K562 (cell line): Measurements from ENCODE around the gene MAP3K7. TPM values are rescaled to one million over a fixed set of nuclear protein-coding genes. Genes with fewer than 3 reads are reported as not detected.

ENCODE experiments used
- ATAC-seq: fragments of 200-7000 bp; cut with Tn5 transposase; 3 replicates; pipeline ENCODE4 v1.9.1; 2020; ENCODE audit warnings: moderate library complexity
- BruUV-seq: library from RNA; stranded (reverse); fragments of 400-500 nt; replicated peaks from 2 replicates; lab custom pipeline; 2021; lab: Mats Ljungman, UMichigan
- CTCF ChIA-PET: fragments of 300-600 bp; formaldehyde crosslinking; extraction: SDS; loops from one replicate; lab custom pipeline; 2021; ENCODE audit warnings: low intra/inter-chr PET ratio; lab: Yijun Ruan, JAX
- POLR2A ChIA-PET: fragments of 300-600, 350-650 bp; sonication (Branson Sonifier 250); formaldehyde crosslinking; extraction: SDS; loops from one replicate; lab custom pipeline; 2021; ENCODE audit warnings: antibody characterized with exemption, inconsistent platforms; lab: Yijun Ruan, JAX
- DNase-seq, 4 experiments: peaks; one replicate each; pipeline versions ENCODE4 v3.0.0 to v3.0.0-alpha.2; 2011 to 2018; ENCODE audit warnings: low spot score in 3 of 4, mixed read lengths in 3 of 4; ENCODE audit errors: extremely low read depth in 1 of 4
- FAIRE-seq: peaks from 2 replicates; lab custom pipeline; 2011; peaks lifted over from hg19 to GRCh38; lab: Jason Lieb, UNC
- H2AFZ ChIP-seq: 2 replicates; pipeline ENCODE4 v1.6.0; 2011; ENCODE audit warnings: low read depth, low read length, control low read depth, inconsistent platforms
- H3K27ac ChIP-seq: fragments of 200-600 bp; 3 replicates; pipeline ENCODE4 v1.8.0; 2011; ENCODE audit warnings: low read depth, mild to moderate bottlenecking, control low read depth, inconsistent platforms, low read length, moderate library complexity, mixed read lengths; ENCODE audit errors: extremely low read depth
- H3K27me3 ChIP-seq, 2 experiments: fragments of 300-600 bp in 1 of 2; 2 replicates in 1 of 2; 3 replicates in 1 of 2; pipeline versions ENCODE4 v1.6.0 to v1.8.0; 2011; ENCODE audit warnings: inconsistent platforms in 2 of 2, low read length in 2 of 2, mild to moderate bottlenecking in 1 of 2, mixed read lengths in 1 of 2, moderate library complexity in 1 of 2; ENCODE audit not compliant: control insufficient read depth in 2 of 2, insufficient read depth in 2 of 2
- H3K36me3 ChIP-seq: fragments of 300-600 bp; 3 replicates; pipeline ENCODE4 v1.8.0; 2011; ENCODE audit warnings: mild to moderate bottlenecking, low read length, inconsistent platforms; ENCODE audit not compliant: control insufficient read depth, insufficient read depth
- H3K4me1 ChIP-seq, 2 experiments: fragments of 200-600 bp in 1 of 2; replicated peaks in 1 of 2; 2 replicates in 1 of 2; 3 replicates in 1 of 2; pipeline versions ENCODE4 v1.5.1 to v1.8.0; 2011; ENCODE audit warnings: inconsistent platforms in 2 of 2, low read length in 2 of 2, mild to moderate bottlenecking in 1 of 2, mixed read lengths in 1 of 2, moderate library complexity in 1 of 2; ENCODE audit not compliant: control insufficient read depth in 2 of 2, insufficient read depth in 2 of 2
- H3K4me2 ChIP-seq: 2 replicates; pipeline ENCODE4 v1.6.1; 2011; ENCODE audit warnings: low read length, control low read depth, inconsistent platforms, mixed read lengths; ENCODE audit not compliant: insufficient read depth
- H3K4me3 ChIP-seq: fragments of 200-600 bp; sonication (generic), shearing (Covaris generic); 2 replicates; pipeline ENCODE4 v1.5.1; 2016; ENCODE audit warnings: control low read depth, inconsistent platforms
- H3K79me2 ChIP-seq: fragments of 200-600 bp; 3 replicates; pipeline ENCODE4 v1.8.0; 2011; ENCODE audit warnings: low read length, inconsistent platforms; ENCODE audit not compliant: control insufficient read depth, insufficient read depth
- H3K9ac ChIP-seq, 2 experiments: 2 replicates each; pipeline versions ENCODE4 v1.6.0 to v1.6.1; 2011; ENCODE audit warnings: low read depth in 2 of 2, low read length in 2 of 2, control low read depth in 1 of 2, inconsistent platforms in 1 of 2, mild to moderate bottlenecking in 1 of 2, mixed read lengths in 1 of 2; ENCODE audit not compliant: insufficient read depth in 1 of 2
- H3K9me1 ChIP-seq: one replicate; pipeline ENCODE4 v1.6.0; 2011; ENCODE audit warnings: inconsistent platforms, mild to moderate bottlenecking, low read length, moderate library complexity; ENCODE audit not compliant: control insufficient read depth, insufficient read depth
- H3K9me3 ChIP-seq: replicated peaks from 2 replicates; pipeline ENCODE4 v1.5.1; 2011; ENCODE audit warnings: low read depth, low read length, inconsistent platforms; ENCODE audit not compliant: control insufficient read depth, insufficient read depth
- H4K20me1 ChIP-seq: replicated peaks from 2 replicates; pipeline ENCODE4 v1.6.1; 2011; ENCODE audit warnings: low read length, inconsistent platforms, mixed read lengths; ENCODE audit not compliant: control insufficient read depth, insufficient read depth
- CBX2 ChIP-seq: fragments of 200-600 bp; sonication (generic); IDR thresholded peaks from one replicate; pipeline ENCODE4 v1.6.1; 2012; ENCODE audit warnings: mild to moderate bottlenecking, low read length, inconsistent platforms; ENCODE audit not compliant: insufficient read depth, poor library complexity, severe bottlenecking
- EZH2 ChIP-seq: IDR thresholded peaks from 2 replicates; pipeline ENCODE4 v1.6.1; 2012; ENCODE audit warnings: low read depth, mild to moderate bottlenecking, inconsistent platforms, low read length, borderline replicate concordance
- HMGN3 ChIP-seq: IDR thresholded peaks from 2 replicates; pipeline ENCODE4 v1.6.1; 2011; ENCODE audit warnings: borderline replicate concordance, low read depth, mild to moderate bottlenecking, mixed read lengths, low read length; ENCODE audit not compliant: insufficient read length; ENCODE audit errors: extremely low read depth
- HSF4 ChIP-seq: fragments of 250-450 bp; sonication (Bioruptor Pico); IDR thresholded peaks from 2 replicates; pipeline ENCODE4 v2.1.2; 2022; ENCODE audit warnings: mild to moderate bottlenecking, moderate library complexity, borderline replicate concordance
- KDM5B ChIP-seq: fragments of 200-600 bp; sonication (generic); IDR thresholded peaks from 2 replicates; pipeline ENCODE4 v1.6.1; 2012; ENCODE audit warnings: low read depth, mild to moderate bottlenecking, moderate library complexity, low read length, control low read depth, inconsistent platforms; ENCODE audit not compliant: insufficient replicate concordance
- MITF ChIP-seq: IDR thresholded peaks from 2 replicates; pipeline ENCODE4 v1.6.1; 2014; ENCODE audit warnings: antibody characterized with exemption
- MXD1 ChIP-seq: fragments of 250-450 bp; sonication (Bioruptor Pico); IDR thresholded peaks from 2 replicates; pipeline ENCODE4 v1.8.0; 2021; ENCODE audit warnings: borderline replicate concordance, mild to moderate bottlenecking, moderate library complexity; ENCODE audit not compliant: poor library complexity, severe bottlenecking
- NCOA4 ChIP-seq: fragments of 450-650 bp; IDR thresholded peaks from 2 replicates; pipeline ENCODE4 v1.6.1; 2018; ENCODE audit warnings: mild to moderate bottlenecking; ENCODE audit not compliant: partially characterized antibody
- POLR2AphosphoS5 ChIP-seq: IDR thresholded peaks from 2 replicates; pipeline ENCODE4 v1.6.1; 2011; ENCODE audit warnings: mild to moderate bottlenecking, low read depth, low read length, moderate library complexity; ENCODE audit not compliant: control insufficient read depth, insufficient read depth
- RBM15 ChIP-seq: fragments of 200-400 bp; formaldehyde crosslinking; IDR thresholded peaks from 2 replicates; pipeline ENCODE4 v1.6.1; 2018; ENCODE audit warnings: mild to moderate bottlenecking, low read length, moderate library complexity; ENCODE audit not compliant: insufficient read depth
- USF2 ChIP-seq: sonication (generic); formaldehyde crosslinking; IDR thresholded peaks from 2 replicates; pipeline ENCODE4 v1.5.0; 2020; ENCODE audit warnings: missing genetic modification reagents
- ZMIZ1 ChIP-seq, 2 experiments: fragments of 150-350 bp in 1 of 2; IDR thresholded peaks; 2 replicates each; pipeline ENCODE4 v1.6.1; 2012 to 2016; ENCODE audit warnings: low read depth in 2 of 2, low read length in 2 of 2, mild to moderate bottlenecking in 1 of 2, moderate library complexity in 1 of 2
- WGBS: fragments of 100-300 bp; shearing (Covaris generic); methylation state at CpG from one replicate; pipeline ENCODE4 v1.1.6; 2016; ENCODE audit warnings: low coverage, mixed read lengths; ENCODE audit not compliant: insufficient coverage; ENCODE audit errors: missing lambda C conversion rate; 5-methylcytosine and 5-hydroxymethylcytosine counted together
- in situ Hi-C: fragments of 300-500 bp; cut with MboI; formaldehyde crosslinking; loops from 4 replicates; pipeline ENCODE4 v1.15.0; 2018; ENCODE audit warnings: inconsistent platforms, mixed read lengths
- intact Hi-C: fragments of 100-400 bp; cut with micrococcal nuclease; formaldehyde crosslinking; loops from 2 replicates; pipeline ENCODE4 v1.14.2; 2022
- polyA plus RNA-seq, 8 experiments: library from polyadenylated mRNA; depleted of rRNA in 4 of 8; stranded (reverse) in 5 of 8; unstranded in 3 of 8; fragments of >200 nt; fragmentation: Nextera tagmentation in 2 of 8; fragmentation: Illumina TruSeq in 1 of 8; extraction: Ambion mirVana in 2 of 8; extraction: Trizol in 1 of 8; gene quantifications; 2 replicates each; pipeline versions ENCODE4 v1.2.1 to v1.2.3, GENCODE V29; 2011 to 2014; ENCODE audit warnings: inconsistent platforms in 1 of 8, missing spikeins in 1 of 8
- total RNA-seq, 7 experiments: library from RNA; depleted of rRNA in 6 of 7; stranded (reverse); fragments of >200 nt in 6 of 7; fragmentation: Illumina TruSeq in 2 of 7; extraction: Trizol in 2 of 7; gene quantifications; 2 replicates each; pipeline versions ENCODE4 v1.2.1 to v1.2.3, GENCODE V29; 2011 to 2021; ENCODE audit warnings: low replicate concordance in 1 of 7
- TF ChIP-seq, protein P1 (sequence below): fragments of 250-450 bp; sonication (Bioruptor Pico); IDR thresholded peaks from 2 replicates; pipeline ENCODE4 v1.4.0; 2020; ENCODE audit warnings: mild to moderate bottlenecking

Gene MAP3K7
- total and polyA plus RNA-seq, 9 of the 15 experiments (the other 6 are each of a cell fraction or from before 2014, with no cell fraction given): 13.4 to 60.9 (median 34.8) TPM

DNA sequence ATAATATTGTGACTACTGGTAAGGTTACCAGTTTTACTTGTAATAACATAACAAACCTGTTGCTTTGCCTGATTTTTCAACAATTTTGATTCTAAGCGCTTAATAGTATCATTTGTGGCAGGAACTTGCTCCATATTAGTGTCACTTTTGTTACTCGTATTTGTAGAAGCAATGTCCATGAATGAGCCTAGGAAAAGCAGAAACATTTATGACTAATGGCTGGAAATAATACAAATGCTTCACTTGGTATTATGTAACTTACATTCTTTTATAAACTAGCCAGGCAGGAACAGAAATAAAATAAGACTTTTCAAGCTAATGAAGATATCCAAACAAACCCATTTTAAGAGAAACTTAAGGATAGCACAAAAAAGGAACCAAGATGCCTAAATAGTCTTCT lies 38.9 kb downstream of the MAP3K7 start:
- CTCF ChIA-PET: no interaction called here
- no peak for FAIRE-seq
- TF ChIP-seq USF2: no peak
- no peak for TF ChIP-seq MXD1 (CRISPR knock-in tag)
- TF ChIP-seq EZH2: no peak
- TF ChIP-seq, protein P1, sequence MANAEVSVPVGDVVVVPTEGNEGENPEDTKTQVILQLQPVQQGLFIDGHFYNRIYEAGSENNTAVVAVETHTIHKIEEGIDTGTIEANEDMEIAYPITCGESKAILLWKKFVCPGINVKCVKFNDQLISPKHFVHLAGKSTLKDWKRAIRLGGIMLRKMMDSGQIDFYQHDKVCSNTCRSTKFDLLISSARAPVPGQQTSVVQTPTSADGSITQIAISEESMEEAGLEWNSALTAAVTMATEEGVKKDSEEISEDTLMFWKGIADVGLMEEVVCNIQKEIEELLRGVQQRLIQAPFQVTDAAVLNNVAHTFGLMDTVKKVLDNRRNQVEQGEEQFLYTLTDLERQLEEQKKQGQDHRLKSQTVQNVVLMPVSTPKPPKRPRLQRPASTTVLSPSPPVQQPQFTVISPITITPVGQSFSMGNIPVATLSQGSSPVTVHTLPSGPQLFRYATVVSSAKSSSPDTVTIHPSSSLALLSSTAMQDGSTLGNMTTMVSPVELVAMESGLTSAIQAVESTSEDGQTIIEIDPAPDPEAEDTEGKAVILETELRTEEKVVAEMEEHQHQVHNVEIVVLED (CRISPR knock-in tag): no peak
- TF ChIP-seq KDM5B: no peak
- TF ChIP-seq MITF: no peak
- no peak for TF ChIP-seq RBM15
- TF ChIP-seq HSF4 (CRISPR knock-in tag): no peak
- no peak for TF ChIP-seq ZMIZ1 (IDR thresholded peaks at IDR 0.05; ENCODE audit: low read depth in 2 of 2, low read length in 2 of 2)
- no peak for TF ChIP-seq CBX2
- TF ChIP-seq POLR2AphosphoS5: no peak
- TF ChIP-seq NCOA4: no peak
- no peak for TF ChIP-seq HMGN3

More for the DNA sequence above, 38.9 kb downstream of the MAP3K7 start:
- Histone ChIP-seq H2AFZ (no peak overlapping the region), H3K9me3 (no peaks in the 10 kb centered on the region), H4K20me1 (no peaks in the 10 kb centered on the region), H3K9me1 (no peaks in the 10 kb centered on the region), H3K27ac (no peak overlapping the region), H3K27me3 (no peaks in the 10 kb centered on the region), H3K9ac (no peak overlapping the region), H3K36me3 (peaks cover 89% of the 10 kb centered on the region), H3K4me3 (no peak overlapping the region), H3K79me2 (no peaks in the 10 kb centered on the region), H3K4me2 (no peak overlapping the region), H3K4me1 (no peaks in the 10 kb centered on the region)
- WGBS: 98% methylated on average over 2 of the region's 2 CpGs
- DNase-seq (no peak), ATAC-seq (no peak)
- intact Hi-C loops (no loop called here), in situ Hi-C loops (no loop called here)
- BruUV-seq: no TSS peak
- POLR2A ChIA-PET: interaction anchor here (1.5 kb wide), 1 partner anchor 11 kb away, joined by 4 read pairs; no protein-coding TSS in a partner anchor
